Stimulated activated CD8-positive, alpha-beta memory T cell treated with anti-CD3 and anti-CD28 coated beads, Interleukin-12 subunit alpha, Interleukin-12 subunit beta, amount 100 ng/mL, for 1 hour (primary cell): Measurements from ENCODE around the gene PRPSAP2.

Experiments
- DNase-seq: peaks from one replicate; pipeline ENCODE4 v3.0.0-alpha.2; 2020; ENCODE audit warnings: low read depth

Gene PRPSAP2

GRCh38 chr17:18963126-18964017 is 105.4 kb downstream of the PRPSAP2 start:
- DNase-seq, result no peak

- DNase-seq, result no peak
Observed at GRCh38 chr17:18964018-18964351, 106.1 kb downstream of the PRPSAP2 start.

DNA sequence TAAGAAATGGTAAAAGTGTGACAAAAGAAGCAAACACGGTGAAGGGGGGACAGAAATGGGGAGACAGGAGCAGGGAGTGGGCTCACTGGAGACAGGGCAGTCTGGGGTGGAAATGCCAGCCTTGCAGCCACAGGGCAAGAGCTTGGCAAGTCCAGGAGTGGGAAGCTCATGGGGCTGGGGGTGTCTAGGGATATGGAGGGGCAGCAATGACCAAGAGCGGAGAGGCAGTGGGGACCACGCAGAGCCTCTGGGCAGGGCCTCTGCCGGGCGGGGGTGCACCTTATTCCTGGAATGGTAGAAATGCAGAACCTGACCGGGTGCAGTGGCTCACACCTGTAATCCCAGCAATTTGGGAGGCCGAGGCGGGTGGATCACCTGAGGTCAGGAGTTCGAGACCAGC is 106.6 kb downstream of the PRPSAP2 start:
- DNase-seq, result no peak

DNA sequence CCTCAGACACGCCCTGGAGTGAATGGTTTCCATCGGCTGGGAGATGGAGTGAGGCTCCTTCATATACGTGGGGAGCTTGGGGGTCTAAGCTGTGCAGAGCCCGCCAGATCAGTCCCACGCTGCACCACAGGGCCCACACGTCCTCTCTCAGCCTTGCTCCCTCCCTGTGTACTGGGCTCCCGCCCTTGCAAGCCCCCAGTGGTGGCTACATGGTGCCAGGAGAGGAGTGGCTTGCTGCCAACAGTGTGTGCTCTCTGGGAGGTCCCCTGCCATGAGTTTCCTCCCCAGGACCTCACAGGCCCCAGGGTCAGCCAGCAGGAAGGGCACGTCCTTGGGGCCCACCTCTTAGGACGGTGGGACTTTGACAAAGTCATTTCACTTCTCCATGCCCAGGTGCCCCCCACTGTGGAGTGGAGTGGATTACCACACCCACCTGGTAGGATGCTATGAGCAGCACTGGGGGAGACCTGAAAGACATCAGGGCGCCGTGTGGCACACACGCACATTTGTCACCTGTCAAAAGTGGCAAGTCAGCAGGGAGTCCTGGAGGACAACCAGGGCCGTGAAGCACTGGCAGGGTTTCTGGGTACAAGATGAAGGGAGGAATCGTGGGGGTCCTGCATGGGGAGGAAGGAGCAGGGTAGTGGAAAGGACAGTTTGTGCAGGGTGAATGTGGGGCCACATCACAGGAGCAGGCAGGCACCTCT is 107.8 kb downstream of the PRPSAP2 start:
- no peak for DNase-seq

- DNase-seq, result no peak
Observed at GRCh38 chr17:18966831-18967624, 109.1 kb downstream of the PRPSAP2 start.

GRCh38 chr17:18967916-18968315 is 110.0 kb downstream of the PRPSAP2 start:
- DNase-seq, result no peak

DNA sequence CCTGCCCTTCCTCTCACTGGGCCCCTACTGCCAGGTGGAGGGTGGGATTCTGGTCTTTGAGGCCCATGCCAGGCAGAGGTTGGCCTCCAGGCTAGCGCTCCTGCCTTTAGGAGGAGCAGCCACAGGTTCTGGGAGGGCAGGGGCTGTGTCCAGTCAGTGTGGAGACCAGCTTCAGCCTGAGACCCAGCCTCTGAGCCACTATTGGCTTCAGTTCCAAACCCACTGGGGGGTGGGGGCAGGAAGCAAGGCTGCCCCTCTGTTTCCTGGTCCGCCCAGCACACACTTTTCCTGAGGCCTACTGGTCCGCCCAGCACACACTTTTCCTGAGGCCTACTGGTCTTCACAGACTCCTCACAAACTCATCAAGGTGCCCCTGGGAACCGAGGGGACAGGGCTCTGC is 110.4 kb downstream of the PRPSAP2 start:
- no peak for DNase-seq

DNA sequence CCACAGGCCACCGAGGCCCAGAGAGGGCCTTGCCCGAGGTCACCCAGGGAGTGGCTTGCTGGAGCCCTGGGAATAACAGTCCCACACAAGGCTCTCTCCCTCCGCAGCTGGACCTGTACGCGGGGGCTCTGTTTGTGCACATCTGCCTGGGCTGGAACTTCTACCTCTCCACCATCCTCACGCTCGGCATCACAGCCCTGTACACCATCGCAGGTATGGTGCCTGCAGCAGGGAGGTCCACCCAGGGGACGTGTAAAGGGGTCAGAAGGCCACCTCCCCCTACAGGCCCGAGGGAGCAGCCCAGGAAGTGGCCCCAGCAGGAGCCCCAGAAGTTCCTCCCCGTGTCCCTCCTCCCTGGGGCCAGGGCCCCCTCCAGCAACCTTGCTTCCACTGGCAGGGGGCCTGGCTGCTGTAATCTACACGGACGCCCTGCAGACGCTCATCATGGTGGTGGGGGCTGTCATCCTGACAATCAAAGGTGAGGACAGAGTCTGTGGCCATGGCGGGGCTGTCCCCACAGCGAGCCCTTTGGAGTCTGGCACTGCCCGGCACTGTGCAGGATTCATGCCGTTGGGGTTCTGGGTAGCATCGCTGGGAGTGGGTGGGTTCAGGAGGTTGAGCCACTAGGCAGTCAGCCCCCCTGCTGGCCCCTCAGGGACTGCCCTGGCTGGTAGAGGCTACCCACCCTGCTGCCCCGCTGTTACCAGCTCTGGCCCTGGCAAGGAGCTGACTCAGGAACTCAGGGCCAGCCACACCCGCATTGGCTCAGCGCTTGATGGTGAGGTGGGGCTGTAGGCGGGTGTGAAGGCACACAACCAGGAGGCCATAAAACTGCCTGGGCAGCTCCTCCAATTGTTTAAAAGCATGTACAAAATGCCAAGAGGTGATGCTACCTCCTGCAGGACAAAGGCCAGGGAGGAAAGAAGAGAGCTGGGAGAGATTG is 111.3 kb downstream of the PRPSAP2 start:
- no peak for DNase-seq

DNA sequence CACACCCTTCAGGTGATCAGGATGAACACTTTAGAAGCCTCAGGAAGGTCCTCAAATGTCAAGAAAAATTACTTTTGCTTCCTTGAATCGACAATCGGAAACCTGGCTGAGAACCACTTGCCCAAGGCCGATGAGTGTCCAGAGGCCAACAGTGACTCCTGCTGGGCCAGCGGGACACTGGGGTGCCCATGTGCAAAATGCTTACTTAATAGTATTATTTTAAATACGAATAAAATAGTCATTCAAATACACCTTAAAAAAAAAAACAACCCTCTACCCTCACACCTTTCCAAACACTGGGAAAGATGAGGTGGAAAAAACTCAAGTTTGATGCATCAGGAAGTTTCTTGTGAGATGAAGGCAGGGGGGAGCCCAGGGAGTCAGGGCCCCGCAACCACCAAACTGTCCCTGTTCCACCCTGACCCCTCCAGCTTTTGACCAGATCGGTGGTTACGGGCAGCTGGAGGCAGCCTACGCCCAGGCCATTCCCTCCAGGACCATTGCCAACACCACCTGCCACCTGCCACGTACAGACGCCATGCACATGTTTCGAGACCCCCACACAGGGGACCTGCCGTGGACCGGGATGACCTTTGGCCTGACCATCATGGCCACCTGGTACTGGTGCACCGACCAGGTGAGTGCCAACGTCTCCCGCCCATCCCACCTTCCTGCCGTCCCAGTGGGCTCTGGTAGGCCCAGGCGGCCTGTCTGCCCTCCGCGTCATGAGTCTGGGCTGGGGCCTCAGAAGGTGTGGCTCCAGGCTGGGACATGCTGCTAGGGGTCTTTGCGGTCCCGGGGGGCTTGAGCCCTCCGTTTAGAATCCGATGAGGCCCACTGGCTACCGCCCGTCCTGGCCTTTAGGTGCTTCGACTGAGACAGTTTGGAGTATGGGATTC is 112.9 kb downstream of the PRPSAP2 start:
- no peak for DNase-seq

- no peak for DNase-seq
Observed at GRCh38 chr17:18971801-18972200, 113.9 kb downstream of the PRPSAP2 start.

DNA sequence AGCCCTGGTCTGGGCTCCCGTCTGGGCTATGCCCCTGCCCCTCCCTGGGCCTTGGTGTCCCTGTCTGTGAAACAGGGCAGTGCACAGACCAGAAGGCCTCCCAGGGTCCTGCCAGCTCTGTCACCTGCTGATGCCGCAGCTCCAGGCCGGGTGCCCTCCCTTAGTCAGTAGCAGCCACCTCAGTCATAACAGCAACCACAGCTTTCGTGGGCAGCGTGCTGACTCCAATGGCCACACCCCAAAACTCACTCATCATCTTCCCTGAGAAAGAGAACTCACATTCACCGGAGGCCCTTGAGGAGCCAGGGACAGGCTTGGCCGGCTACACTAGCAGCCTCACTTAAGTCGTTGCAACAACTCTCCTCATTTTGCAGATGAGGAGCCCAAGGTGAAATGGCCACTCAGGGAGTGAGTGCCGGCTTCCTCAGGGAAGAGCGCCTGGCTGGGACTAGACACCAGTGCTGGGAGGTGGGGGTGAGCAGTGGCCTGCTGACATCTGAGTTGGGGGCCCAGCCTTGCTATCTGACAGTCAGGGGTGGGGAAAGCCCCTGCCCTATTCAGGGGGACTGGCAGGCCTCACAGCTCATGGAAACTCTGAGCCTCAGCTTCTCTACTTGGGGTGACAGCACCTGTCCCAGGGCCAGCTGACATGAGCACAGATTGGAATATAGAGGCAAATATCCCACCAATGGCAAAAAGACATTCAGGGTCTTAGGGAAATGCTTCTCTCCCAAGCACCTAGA is 116.6 kb downstream of the PRPSAP2 start:
- DNase-seq, result no peak

DNA sequence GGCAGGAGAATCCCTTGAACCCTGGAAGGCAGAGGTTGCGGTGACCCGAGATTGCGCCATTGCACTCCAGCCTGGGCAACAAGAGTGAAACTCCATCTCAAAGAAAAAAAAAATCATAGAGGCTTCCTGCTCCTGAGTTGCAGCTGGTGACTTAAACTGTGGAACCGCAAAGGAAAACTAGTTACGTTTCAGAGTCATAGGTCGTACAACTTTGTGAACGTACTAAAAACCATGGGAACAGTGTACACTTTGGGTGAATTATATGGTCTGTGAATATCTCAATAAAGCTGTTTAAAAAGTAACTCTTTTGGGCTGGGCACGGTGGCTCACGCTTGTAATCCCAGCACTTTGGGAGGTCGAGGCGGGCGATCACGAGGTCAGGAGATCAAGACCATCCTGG is 117.7 kb downstream of the PRPSAP2 start:
- DNase-seq, result no peak

- no peak for DNase-seq
Observed at GRCh38 chr17:18976201-18976600, 118.3 kb downstream of the PRPSAP2 start.

GRCh38 chr17:18977021-18977420 is 119.1 kb downstream of the PRPSAP2 start:
- no peak for DNase-seq

GRCh38 chr17:18977646-18978045 is 119.7 kb downstream of the PRPSAP2 start:
- DNase-seq, result no peak

- no peak for DNase-seq
Observed at GRCh38 chr17:18978050-18978449, 120.1 kb downstream of the PRPSAP2 start.

- DNase-seq, result no peak
Observed at GRCh38 chr17:18978655-18979054, 120.7 kb downstream of the PRPSAP2 start.
